ENCODE data around the gene NAP1L3.

Gene NAP1L3, protein sequence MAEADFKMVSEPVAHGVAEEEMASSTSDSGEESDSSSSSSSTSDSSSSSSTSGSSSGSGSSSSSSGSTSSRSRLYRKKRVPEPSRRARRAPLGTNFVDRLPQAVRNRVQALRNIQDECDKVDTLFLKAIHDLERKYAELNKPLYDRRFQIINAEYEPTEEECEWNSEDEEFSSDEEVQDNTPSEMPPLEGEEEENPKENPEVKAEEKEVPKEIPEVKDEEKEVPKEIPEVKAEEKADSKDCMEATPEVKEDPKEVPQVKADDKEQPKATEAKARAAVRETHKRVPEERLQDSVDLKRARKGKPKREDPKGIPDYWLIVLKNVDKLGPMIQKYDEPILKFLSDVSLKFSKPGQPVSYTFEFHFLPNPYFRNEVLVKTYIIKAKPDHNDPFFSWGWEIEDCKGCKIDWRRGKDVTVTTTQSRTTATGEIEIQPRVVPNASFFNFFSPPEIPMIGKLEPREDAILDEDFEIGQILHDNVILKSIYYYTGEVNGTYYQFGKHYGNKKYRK

DNA sequence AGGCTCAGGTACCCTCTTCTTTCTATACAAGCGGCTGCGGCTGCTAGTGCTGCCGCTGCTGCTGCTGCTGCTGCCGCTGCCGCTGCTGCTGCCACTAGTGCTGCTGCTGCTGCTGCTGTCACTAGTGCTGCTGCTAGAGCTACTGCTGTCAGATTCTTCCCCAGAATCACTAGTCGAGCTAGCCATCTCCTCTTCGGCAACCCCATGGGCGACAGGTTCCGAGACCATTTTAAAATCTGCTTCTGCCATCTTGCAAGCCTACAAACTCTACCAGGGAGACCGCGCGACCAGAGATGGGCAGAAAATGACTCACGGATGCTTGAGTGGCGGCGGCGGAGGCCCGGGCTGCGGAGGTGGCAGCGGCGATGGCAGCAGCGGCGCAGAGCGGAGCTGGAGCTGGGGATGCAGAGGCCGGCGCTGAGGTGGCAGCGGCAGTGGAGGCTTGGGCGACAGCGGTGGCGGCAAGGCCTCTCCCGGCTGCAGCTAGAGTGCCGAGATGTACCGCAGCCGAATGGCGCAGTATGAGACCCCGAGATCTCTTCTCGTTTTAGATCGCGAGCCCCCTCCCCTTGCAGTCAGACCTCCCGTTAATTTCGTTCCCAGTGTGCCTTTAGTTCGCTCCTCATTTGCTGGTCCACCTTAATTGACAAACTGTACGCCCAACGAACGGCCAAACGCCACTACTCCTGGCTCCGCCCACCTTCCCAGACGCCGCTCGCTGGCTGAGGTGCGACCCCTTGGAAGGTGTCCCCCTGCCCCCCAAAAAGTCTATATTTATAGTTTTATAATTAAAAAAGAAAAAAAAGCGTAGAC is at the start of gene NAP1L3:
Gene NAP1L3, minus strand, starts transcription at position 523 of the 813 bp plus-strand sequence. Its CDS starts 274 bp downstream, at position 249.
- no peak for TF ChIP-seq GATA3 (IDR thresholded peaks at IDR 0.05; ENCODE audit: low read depth, low read length)
- no peak for TF ChIP-seq GATA2 (IDR thresholded peaks at IDR 0.05; ENCODE audit: low read depth, low read length)

DNA sequence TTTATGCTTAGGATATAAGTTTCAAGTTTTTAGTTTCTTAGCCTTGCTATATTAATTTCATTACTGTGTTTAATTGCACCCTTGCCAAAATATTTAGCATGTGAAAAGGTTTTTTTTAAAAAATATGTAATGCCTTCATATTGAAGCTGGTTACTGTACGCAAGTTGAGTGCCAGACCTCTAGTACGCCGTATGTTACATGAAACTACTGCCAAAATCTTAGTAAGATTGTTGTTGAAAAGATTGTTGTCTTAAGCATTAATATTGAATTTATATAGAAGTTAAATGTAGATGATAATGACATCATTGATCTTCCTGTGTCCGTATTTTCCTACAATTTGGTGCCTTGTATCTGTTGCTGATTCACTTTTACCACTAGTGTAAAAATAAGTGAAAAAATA is 37.7 kb upstream of the NAP1L3 start:
- TF ChIP-seq GATA2 (IDR thresholded peaks at IDR 0.05; ENCODE audit: low read depth, low read length) = no peak
- TF ChIP-seq GATA3 (IDR thresholded peaks at IDR 0.05; ENCODE audit: low read depth, low read length) = no peak

DNA sequence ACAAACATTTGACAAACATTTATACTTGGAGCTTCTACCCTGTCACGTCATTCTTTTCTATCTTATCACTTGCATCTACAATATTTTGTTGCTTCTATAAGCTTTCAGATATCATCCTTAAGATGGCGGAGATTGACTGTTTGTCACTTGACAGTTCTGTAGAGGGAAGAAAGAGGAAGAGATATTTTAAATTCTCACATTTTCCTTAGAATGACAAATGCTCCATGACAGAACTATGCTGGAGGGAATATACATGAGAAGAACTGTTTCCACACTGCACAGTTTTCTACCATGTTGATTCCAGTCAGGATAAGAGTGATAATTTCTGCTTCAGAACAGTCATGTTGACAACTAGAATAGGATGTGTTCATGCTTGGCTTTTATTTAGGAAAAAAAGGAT is 30.3 kb upstream of the NAP1L3 start:
- TF ChIP-seq GATA3 (IDR thresholded peaks at IDR 0.05; ENCODE audit: low read depth, low read length) = no peak
- no peak for TF ChIP-seq GATA2 (IDR thresholded peaks at IDR 0.05; ENCODE audit: low read depth, low read length)

DNA sequence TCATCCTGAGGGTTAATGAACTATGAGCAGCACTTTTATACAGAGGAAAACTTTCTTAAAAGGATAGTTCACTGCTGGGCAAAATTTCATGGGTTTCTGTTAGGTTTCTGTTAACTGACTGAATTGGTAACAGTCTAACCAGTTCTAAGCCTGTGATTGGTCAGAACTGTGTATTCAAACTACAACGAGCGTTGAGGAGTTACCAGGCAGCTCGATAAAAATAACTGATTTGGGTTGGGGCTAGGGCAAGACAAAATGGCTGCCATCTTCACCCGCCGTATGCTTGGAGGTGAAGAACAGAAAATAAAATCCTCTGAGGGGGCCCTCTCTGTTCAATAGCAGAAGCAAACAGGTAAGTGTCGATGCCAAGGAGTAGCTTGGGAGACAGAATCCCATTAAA is 22.6 kb upstream of the NAP1L3 start:
- no peak for TF ChIP-seq GATA2 (IDR thresholded peaks at IDR 0.05; ENCODE audit: low read depth, low read length)
- no peak for TF ChIP-seq GATA3 (IDR thresholded peaks at IDR 0.05; ENCODE audit: low read depth, low read length)

DNA sequence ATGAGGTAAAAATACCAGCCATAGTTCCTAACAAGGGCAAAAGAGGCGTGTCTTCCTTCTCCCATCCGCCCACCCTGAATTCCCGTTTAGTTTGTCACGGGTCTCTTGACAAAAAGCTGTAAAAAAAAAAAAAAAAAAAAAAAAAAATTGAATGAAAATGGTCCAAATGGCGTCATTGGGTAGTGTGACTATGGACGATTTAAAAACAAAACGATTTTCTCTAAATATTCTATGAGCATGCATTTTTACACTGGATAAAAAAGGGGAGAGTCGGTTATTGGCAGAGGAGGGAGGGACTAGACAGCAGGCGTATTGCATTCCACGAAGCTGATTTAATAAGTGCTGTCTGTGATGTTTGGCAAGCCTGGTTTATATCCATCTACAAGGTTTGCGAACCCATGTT is 492 bp upstream of the NAP1L3 start, which contains the start of gene FAM133A:
Gene FAM133A, plus strand, starts transcription at position 338 of the 403 bp plus-strand sequence. CDS start 35,214 bp downstream, outside the sequence.
- TF ChIP-seq GATA3 (IDR thresholded peaks at IDR 0.05; ENCODE audit: low read depth, low read length) (no peak), GATA2 (IDR thresholded peaks at IDR 0.05; ENCODE audit: low read depth, low read length) (no peak)

DNA sequence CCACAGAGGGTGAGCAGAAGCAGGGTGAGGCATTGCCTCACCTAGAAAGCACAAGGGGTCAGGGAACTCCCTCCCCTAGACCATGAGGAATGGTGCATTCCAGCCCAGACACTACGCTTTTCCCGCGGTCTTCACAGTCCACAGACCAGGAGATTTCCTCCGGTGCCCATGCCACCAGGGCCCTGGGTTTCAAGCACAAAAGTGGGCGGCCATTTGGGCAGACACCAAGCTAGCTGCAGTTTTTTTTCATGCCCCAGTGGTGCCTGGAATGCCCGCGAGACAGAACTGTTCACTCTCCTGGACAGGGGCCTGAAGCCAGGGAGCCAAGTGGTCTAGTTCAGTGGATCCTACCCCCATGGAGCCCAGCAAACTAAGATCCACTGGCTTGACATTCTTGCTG is 12.8 kb downstream of the NAP1L3 start:
- TF ChIP-seq GATA2 (IDR thresholded peaks at IDR 0.05; ENCODE audit: low read depth, low read length) (no peak), GATA3 (IDR thresholded peaks at IDR 0.05; ENCODE audit: low read depth, low read length) (no peak)

DNA sequence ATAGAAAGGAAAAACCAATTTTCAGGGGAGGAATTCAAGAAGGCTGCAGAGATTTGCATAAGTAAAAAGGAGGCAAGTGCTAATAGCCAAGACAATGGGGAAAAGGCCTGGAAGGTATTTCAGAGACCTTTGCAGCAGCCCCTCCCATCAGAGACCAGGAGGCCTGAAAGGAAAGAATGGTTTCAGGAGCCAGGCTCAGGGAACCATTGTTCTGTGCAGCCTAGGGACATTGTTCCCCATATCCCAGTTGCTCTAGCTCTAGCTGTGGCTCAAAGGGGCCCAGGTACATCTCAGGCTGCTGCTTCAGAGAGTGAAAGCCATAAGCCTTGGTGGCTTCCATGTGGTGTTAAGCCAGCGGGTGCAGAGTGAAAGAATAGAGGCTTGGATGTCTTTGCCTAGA is 24.0 kb downstream of the NAP1L3 start:
- TF ChIP-seq GATA2 (IDR thresholded peaks at IDR 0.05; ENCODE audit: low read depth, low read length) (no peak), GATA3 (IDR thresholded peaks at IDR 0.05; ENCODE audit: low read depth, low read length) (no peak)

DNA sequence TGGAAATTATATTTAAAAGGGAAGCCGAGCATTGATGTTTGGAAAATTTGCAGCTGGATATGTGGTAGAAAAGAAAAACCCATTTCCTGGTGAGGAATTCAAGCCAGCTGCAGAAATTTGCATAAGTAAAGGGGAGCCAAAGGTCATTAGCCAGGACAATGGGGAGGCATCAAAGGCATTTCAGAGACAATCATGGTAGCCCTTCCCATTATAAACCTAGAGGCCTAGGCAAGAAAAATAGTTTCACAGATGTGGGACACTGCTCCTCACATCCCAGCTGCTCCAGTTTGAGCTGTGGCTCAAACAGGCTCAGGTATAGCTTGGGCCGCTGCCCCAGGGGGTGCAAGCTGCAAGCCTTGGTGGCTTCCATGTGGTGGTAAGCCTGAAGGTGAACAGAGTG is 35.8 kb downstream of the NAP1L3 start:
- TF ChIP-seq GATA2 (IDR thresholded peaks at IDR 0.05; ENCODE audit: low read depth, low read length) (no peak), GATA3 (IDR thresholded peaks at IDR 0.05; ENCODE audit: low read depth, low read length) (no peak)
